Measurements from ENCODE around the gene ERICH6B. TPM values are rescaled to one million over a fixed set of nuclear protein-coding genes. Genes with fewer than 3 reads are reported as not detected.

Gene ERICH6B
- total and polyA plus RNA-seq, 10 of the 15 experiments (the other 5 are each of a cell fraction or from before 2014, with no cell fraction given): 0.27 to 0.75 (median 0.33) TPM; not detected in 7

- TF ChIP-seq BHLHE40 (IDR thresholded peaks at IDR 0.05; ENCODE audit: borderline replicate concordance in 1 of 2, low read depth in 2 of 2, low read length in 1 of 2) (no peak), ZSCAN29 (IDR thresholded peaks at IDR 0.05) (no peak), ELK1 (IDR thresholded peaks at IDR 0.05; ENCODE audit: low read depth, low read length) (no peak), ZNF217 (IDR thresholded peaks at IDR 0.05) (no peak), ASH2L (IDR thresholded peaks at IDR 0.05; ENCODE audit: borderline replicate concordance, low read depth) (no peak), TBL1XR1 (IDR thresholded peaks at IDR 0.05; ENCODE audit: low read depth, low read length) (no peak), E4F1 (IDR thresholded peaks at IDR 0.05; ENCODE audit: borderline replicate concordance, partially characterized antibody) (no peak), CBFB (IDR thresholded peaks at IDR 0.05; ENCODE audit: low read depth) (no peak), FOS (IDR thresholded peaks at IDR 0.05; ENCODE audit: borderline replicate concordance, extremely low read depth, insufficient read length) (no peak), ZBTB4 (CRISPR knock-in tag; IDR thresholded peaks at IDR 0.05) (no peak)
Measured at GRCh38 chr13:45503658-45504057, 111.9 kb downstream of the ERICH6B start (continued).
